IPS-18a (cell line): ENCODE results near the gene CADPS2.

Source experiments
- H3K27ac ChIP-seq: one replicate; pipeline ENCODE4 v1.5.1; 2013; ENCODE audit warnings: low read length
- H3K27me3 ChIP-seq: one replicate; pipeline ENCODE4 v1.6.1; 2013; ENCODE audit warnings: mild to moderate bottlenecking, low read length; ENCODE audit not compliant: control insufficient read depth, insufficient read depth
- H3K36me3 ChIP-seq: one replicate; pipeline ENCODE4 v1.6.1; 2013; ENCODE audit warnings: low read depth, low read length; ENCODE audit not compliant: control insufficient read depth
- H3K4me1 ChIP-seq: one replicate; pipeline ENCODE4 v1.6.1; 2013; ENCODE audit warnings: low read depth, low read length; ENCODE audit not compliant: control insufficient read depth
- H3K4me3 ChIP-seq: one replicate; pipeline ENCODE4 v1.5.1; 2013; ENCODE audit warnings: low read length
- H3K9ac ChIP-seq: one replicate; pipeline ENCODE4 v1.6.1; 2013; ENCODE audit warnings: mild to moderate bottlenecking, low read length, moderate library complexity
- H3K9me3 ChIP-seq: one replicate; pipeline ENCODE4 v1.6.1; 2013; ENCODE audit warnings: low read depth, low read length; ENCODE audit not compliant: control insufficient read depth

Gene CADPS2

DNA sequence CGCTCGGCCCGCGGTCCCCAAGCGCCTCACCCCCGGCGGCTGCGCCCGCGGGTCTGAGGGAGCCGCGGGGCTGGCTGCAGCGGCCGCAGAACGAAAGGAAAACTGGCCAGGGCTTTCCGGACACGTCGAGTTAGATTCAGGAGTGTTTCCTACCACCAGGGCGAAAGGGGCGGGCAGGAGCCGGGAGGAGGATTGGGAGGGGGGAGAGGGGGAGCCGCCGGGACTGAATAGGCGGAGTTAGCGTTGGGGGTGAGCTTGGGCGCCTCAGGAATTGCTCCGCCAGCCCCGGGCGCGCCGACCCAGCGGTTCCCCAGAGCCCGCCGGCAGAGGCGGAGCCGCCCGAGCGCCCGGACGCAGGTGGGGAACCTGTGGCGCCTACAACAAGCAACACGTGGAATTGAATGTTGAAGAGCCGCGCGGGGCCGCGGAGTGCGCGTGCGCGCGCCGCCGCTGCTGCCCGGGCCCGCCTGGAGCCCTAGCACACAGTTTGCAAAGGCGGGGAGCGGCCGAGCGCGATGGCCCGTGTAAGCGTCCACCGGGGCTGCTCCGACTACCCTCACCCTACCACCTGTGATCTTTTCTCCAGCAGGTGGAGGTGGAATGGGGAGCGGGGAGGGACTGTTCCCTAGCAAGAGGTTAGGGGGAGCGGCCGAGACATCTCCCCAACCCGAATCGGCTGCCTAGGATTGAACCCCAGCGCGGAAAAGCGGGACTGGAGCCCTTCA lies at the start of gene CADPS2:
Gene CADPS2 (minus strand): TSS at position 104 of the 725 bp plus-strand sequence. CDS start 123 bp downstream, outside the sequence.
- Histone ChIP-seq H3K9ac (peak within 1 kb of the TSS; percentile 43), H3K4me3 (peak within 1 kb of the TSS; percentile 80), H3K4me1 (peaks cover 11% of the 10 kb centered on the region), H3K27me3 (peaks cover 40% of the 10 kb centered on the region), H3K27ac (no peak within 1 kb of the TSS), H3K36me3 (no peaks in the 10 kb centered on the region), H3K9me3 (no peaks in the 10 kb centered on the region)

DNA sequence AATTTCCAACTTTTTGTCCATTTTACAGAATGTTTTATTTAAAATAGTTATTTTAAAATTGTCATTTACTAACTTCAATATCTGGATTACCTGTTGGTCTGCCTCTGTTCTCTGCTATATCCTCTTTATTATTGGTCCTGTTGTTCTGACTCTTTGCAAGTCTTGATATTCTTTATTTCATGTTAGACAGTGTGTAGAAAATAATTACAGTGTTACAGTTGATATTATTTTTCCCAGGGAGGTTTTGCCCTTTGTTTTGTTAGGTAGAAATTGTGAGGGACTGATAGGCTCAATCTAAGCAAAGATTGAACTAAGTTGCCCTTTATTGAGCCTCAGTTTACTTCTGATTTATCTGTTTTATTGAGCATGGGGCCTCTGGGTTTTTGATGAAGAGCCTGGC lies 49.4 kb upstream of the CADPS2 start:
- no peaks in the 10 kb centered on the region for H3K9me3 ChIP-seq
- no peak overlapping the region for H3K9ac ChIP-seq
- no peak overlapping the region for H3K27ac ChIP-seq
- H3K4me1 ChIP-seq = no peaks in the 10 kb centered on the region
- no peaks in the 10 kb centered on the region for H3K36me3 ChIP-seq
- no peaks in the 10 kb centered on the region for H3K27me3 ChIP-seq
- no peak overlapping the region for H3K4me3 ChIP-seq

DNA sequence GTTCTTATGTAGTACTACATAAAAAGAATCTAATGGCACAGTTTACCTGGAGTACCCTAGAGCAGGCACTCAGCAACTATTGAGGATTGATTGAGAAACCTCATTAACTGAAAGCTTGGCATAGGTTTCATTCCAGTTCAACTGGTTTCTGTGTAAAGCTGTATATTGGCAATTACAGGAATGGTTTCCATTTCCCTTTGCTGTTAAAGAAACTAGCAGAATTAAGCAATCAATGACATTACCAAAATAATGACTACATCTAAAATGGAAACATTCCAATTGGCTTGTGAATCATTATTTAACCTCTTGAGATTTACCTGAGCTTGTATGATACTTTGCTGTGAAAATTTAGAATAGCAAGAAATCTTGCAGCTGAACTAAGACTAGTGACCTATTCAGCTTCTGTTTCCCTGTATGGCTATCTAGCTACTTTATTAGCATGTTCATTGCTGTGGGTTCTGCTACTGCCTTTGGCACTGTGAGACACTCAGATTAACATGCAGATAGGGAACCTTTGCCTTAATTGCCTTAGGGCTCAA lies 33.5 kb upstream of the CADPS2 start:
- peaks cover 11% of the 10 kb centered on the region for H3K4me1 ChIP-seq
- no peaks in the 10 kb centered on the region for H3K36me3 ChIP-seq
- no peak overlapping the region for H3K9ac ChIP-seq
- H3K27ac ChIP-seq = no peak overlapping the region
- no peak overlapping the region for H3K4me3 ChIP-seq
- H3K27me3 ChIP-seq = no peaks in the 10 kb centered on the region
- H3K9me3 ChIP-seq = no peaks in the 10 kb centered on the region

GRCh38 chr7:122914812-122915211 lies 28.6 kb upstream of the CADPS2 start:
- H3K27ac ChIP-seq = no peak overlapping the region
- no peak overlapping the region for H3K9ac ChIP-seq
- H3K9me3 ChIP-seq = no peaks in the 10 kb centered on the region
- H3K4me3 ChIP-seq = no peak overlapping the region
- H3K4me1 ChIP-seq = peaks cover 8% of the 10 kb centered on the region
- H3K27me3 ChIP-seq = no peaks in the 10 kb centered on the region
- H3K36me3 ChIP-seq = no peaks in the 10 kb centered on the region

GRCh38 chr7:122913608-122914007 lies 27.3 kb upstream of the CADPS2 start:
- no peaks in the 10 kb centered on the region for H3K9me3 ChIP-seq
- H3K4me3 ChIP-seq = no peak overlapping the region
- H3K4me1 ChIP-seq = no peaks in the 10 kb centered on the region
- no peak overlapping the region for H3K27ac ChIP-seq
- H3K36me3 ChIP-seq = no peaks in the 10 kb centered on the region
- no peaks in the 10 kb centered on the region for H3K27me3 ChIP-seq
- no peak overlapping the region for H3K9ac ChIP-seq

- H3K36me3 ChIP-seq = no peaks in the 10 kb centered on the region
- no peaks in the 10 kb centered on the region for H3K27me3 ChIP-seq
- H3K4me3 ChIP-seq = no peak overlapping the region
- H3K9me3 ChIP-seq = no peaks in the 10 kb centered on the region
- no peak overlapping the region for H3K9ac ChIP-seq
- H3K27ac ChIP-seq = no peak overlapping the region
- peaks cover 9% of the 10 kb centered on the region for H3K4me1 ChIP-seq
These were observed 16.7 kb upstream of the CADPS2 start for GRCh38 chr7:122902751-122903495.

GRCh38 chr7:122901250-122901649 lies 15.0 kb upstream of the CADPS2 start:
- no peak overlapping the region for H3K27ac ChIP-seq
- no peaks in the 10 kb centered on the region for H3K36me3 ChIP-seq
- H3K4me1 ChIP-seq = no peaks in the 10 kb centered on the region
- H3K27me3 ChIP-seq = no peaks in the 10 kb centered on the region
- no peak overlapping the region for H3K9ac ChIP-seq
- H3K4me3 ChIP-seq = no peak overlapping the region
- no peaks in the 10 kb centered on the region for H3K9me3 ChIP-seq

GRCh38 chr7:122896509-122896908 lies 10.2 kb upstream of the CADPS2 start:
- H3K27me3 ChIP-seq = no peaks in the 10 kb centered on the region
- no peak overlapping the region for H3K4me3 ChIP-seq
- H3K9ac ChIP-seq = no peak overlapping the region
- no peaks in the 10 kb centered on the region for H3K36me3 ChIP-seq
- H3K27ac ChIP-seq = no peak overlapping the region
- no peaks in the 10 kb centered on the region for H3K4me1 ChIP-seq
- no peaks in the 10 kb centered on the region for H3K9me3 ChIP-seq

- peaks cover 4% of the 10 kb centered on the region for H3K27me3 ChIP-seq
- H3K9ac ChIP-seq = no peak overlapping the region
- H3K36me3 ChIP-seq = no peaks in the 10 kb centered on the region
- no peak overlapping the region for H3K27ac ChIP-seq
- H3K4me1 ChIP-seq = no peaks in the 10 kb centered on the region
- no peak overlapping the region for H3K4me3 ChIP-seq
- H3K9me3 ChIP-seq = no peaks in the 10 kb centered on the region
These were observed 7.2 kb upstream of the CADPS2 start for GRCh38 chr7:122893486-122893885.

DNA sequence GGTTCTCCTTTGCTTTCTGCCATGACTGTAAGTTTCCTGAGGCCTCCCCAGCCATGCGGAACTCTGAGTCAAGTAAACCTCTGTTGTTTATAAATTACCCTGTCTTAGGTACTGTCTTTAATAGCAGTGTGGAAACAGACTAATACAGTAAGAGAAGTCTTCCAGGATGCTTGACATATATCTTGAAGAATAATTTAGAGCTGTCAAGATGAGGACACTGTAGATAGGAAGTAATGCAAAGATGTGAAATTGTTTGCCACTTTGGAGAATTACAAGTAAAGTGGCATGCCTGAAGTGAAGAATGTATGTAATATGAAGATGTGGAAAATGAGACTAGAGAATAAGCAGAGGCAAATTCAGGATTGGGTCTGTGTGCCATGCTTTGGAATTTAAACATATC lies 2.9 kb upstream of the CADPS2 start:
- Histone ChIP-seq H3K27me3 (peaks cover 39% of the 10 kb centered on the region), H3K4me1 (peaks cover 11% of the 10 kb centered on the region), H3K9ac (no peak overlapping the region), H3K27ac (no peak overlapping the region), H3K36me3 (no peaks in the 10 kb centered on the region), H3K4me3 (no peak overlapping the region), H3K9me3 (no peaks in the 10 kb centered on the region)

DNA sequence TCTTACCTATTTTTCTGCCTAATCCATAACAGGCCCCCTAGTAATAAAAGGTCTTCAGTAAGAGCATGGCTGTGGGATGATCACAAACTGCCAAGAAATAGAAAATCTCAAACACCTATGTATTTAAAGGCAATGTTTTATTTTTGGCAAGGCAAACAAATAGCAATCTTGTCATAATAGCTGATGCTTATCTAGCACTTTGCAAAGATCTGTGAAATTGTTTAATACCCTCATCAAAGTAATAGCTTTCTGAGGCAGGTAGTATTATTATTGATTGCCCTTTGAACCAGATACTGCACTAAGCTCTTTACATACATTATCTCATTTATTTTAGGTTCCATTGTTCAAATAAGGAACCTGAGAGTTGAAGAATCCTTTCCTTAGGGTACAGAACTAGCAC lies 1.6 kb upstream of the CADPS2 start:
- H3K9ac ChIP-seq = no peak overlapping the region
- no peaks in the 10 kb centered on the region for H3K36me3 ChIP-seq
- no peak overlapping the region for H3K27ac ChIP-seq
- no peaks in the 10 kb centered on the region for H3K9me3 ChIP-seq
- peaks cover 40% of the 10 kb centered on the region for H3K27me3 ChIP-seq
- H3K4me1 ChIP-seq = peaks cover 11% of the 10 kb centered on the region
- no peak overlapping the region for H3K4me3 ChIP-seq
